Stimulated activated CD4-positive, alpha-beta T cell treated with anti-CD3 and anti-CD28 coated beads, TNF-alpha, amount 100 ng/mL, for 1 hour (primary cell): ENCODE measurements around the gene MGLL.
"Not testable (repeated sequence)": the region's sequence is repeated elsewhere in the genome, so short reads cannot be mapped to it uniquely, and the experiment has no call there.

ENCODE experiments used
- DNase-seq, 3 donors: peaks; one replicate each; pipeline ENCODE4 v3.0.0-alpha.2; 2020; ENCODE audit warnings: low read depth in 3 of 3, low spot score in 1 of 3

Gene MGLL

GRCh38 chr3:127663151-127663550, 159.2 kb downstream of the MGLL start:
- DNase-seq, result no peak

GRCh38 chr3:127662001-127662469, 160.3 kb downstream of the MGLL start:
- DNase-seq, result no peak

GRCh38 chr3:127661600-127661999, 160.7 kb downstream of the MGLL start:
- DNase-seq, result no peak

- no peak for DNase-seq
Observed at GRCh38 chr3:127660621-127661251, 161.6 kb downstream of the MGLL start.

GRCh38 chr3:127658234-127658633, 164.1 kb downstream of the MGLL start:
- DNase-seq, result no peak

- no peak for DNase-seq
Observed at GRCh38 chr3:127656906-127657305, 165.4 kb downstream of the MGLL start.

- DNase-seq, result no peak
Observed at GRCh38 chr3:127655641-127656040, 166.7 kb downstream of the MGLL start.

GRCh38 chr3:127654993-127655392, 167.3 kb downstream of the MGLL start:
- not testable (repeated sequence) for DNase-seq

- no peak for DNase-seq
Observed at GRCh38 chr3:127654374-127654773, 167.9 kb downstream of the MGLL start.

- no peak for DNase-seq
Observed at GRCh38 chr3:127652246-127652995, 169.9 kb downstream of the MGLL start.

- no peak for DNase-seq
Observed at GRCh38 chr3:127651516-127652172, 170.7 kb downstream of the MGLL start.

- no peak for DNase-seq
Observed at GRCh38 chr3:127650236-127650635, 172.1 kb downstream of the MGLL start.

- no peak for DNase-seq
Observed at GRCh38 chr3:127647845-127648204, 174.5 kb downstream of the MGLL start.

- no peak for DNase-seq
Observed at GRCh38 chr3:127647166-127647844, 175.0 kb downstream of the MGLL start.

- no peak for DNase-seq
Observed at GRCh38 chr3:127646501-127647046, 175.7 kb downstream of the MGLL start.

- DNase-seq, result no peak
Observed at GRCh38 chr3:127645371-127646015, 176.8 kb downstream of the MGLL start.

- DNase-seq, result no peak
Observed at GRCh38 chr3:127644641-127645370, 177.5 kb downstream of the MGLL start.

- no peak for DNase-seq
Observed at GRCh38 chr3:127640042-127640355, 182.3 kb downstream of the MGLL start.

GRCh38 chr3:127639173-127640041, 182.9 kb downstream of the MGLL start:
- no peak for DNase-seq
